ENCODE data around the gene CHCHD4.

Gene CHCHD4

DNA sequence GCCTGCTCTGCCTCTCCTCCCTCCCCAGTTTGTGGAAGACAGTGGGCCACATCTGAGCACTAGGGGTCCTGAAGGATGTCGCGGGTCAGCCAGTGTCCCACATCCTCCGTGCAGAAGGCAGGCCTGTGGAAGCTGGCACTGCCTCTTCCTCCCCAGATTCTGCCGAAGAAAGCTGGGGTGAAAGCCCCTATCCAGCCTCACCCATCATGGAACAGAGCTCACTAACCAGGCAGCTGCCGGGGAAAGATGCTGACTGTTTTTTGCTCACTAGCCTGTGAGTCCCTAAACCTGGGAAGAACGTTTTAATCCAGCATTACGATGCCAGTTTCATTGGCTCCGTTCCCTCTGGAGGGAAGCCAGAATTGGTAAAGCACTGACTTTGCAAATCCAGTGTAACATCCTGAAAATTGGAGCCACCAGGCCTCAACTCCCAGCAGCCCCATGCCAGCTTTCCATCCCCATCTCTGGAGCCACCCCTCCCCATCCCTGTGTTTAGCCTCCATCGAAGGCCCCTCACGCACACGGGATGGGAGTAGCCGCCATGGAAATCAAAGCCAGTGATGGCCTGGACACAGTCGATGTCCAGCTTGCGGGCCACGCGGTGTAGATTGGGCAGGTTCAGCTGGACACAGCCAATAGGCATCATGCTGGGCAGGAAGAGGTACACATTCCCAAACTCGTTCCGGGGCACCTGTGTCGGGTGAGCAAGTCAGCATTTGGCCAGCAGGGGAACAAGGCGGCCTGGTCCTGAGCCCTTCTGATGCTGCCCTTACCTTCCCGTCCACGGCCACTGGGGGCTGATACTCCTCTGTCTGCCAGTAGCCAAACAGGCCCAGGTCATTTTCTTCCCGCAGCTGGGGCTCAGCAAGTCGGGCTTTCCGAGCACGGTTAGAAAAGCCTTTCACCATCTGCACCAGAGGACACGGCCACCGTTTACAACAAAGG lies 23.6 kb upstream of the CHCHD4 start:
- Histone ChIP-seq H3K27me3 (ENCODE audit: control insufficient read depth, insufficient read depth, low read length) (no peaks in the 10 kb centered on the region), H3K4me1 (ENCODE audit: control insufficient read depth, insufficient read depth, low read length) (peaks cover 7% of the 10 kb centered on the region), H3K36me3 (ENCODE audit: control insufficient read depth, insufficient read depth, low read length) (peaks cover 13% of the 10 kb centered on the region), H3K4me3 (ENCODE audit: low read depth, low read length) (no peak overlapping the region), H3K9me3 (ENCODE audit: control insufficient read depth, insufficient read depth, low read length) (no peaks in the 10 kb centered on the region), H3K9ac (ENCODE audit: low read depth, low read length) (peak overlapping the region; percentile 5)

DNA sequence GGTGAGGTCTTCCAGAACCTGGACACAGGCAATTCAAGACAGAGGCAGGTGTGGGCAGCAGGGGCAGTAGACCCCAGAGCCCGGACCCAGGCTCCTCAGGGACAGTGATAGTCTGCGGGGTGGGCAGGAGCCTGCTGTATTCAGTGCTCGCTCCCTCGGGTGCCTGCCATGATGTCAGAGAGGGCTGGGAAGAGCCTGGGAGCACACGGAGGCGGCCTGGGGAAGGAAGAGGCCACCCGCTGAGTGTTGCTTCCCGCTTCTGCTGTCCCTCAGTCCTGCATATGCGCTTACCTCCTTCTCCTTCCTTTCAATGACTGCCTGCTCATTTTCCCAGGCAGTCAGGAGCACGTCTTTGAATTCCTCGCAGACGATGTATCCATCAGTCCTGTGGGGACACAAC lies 22.9 kb upstream of the CHCHD4 start:
- Histone ChIP-seq H3K9me3 (ENCODE audit: control insufficient read depth, insufficient read depth, low read length) (no peaks in the 10 kb centered on the region), H3K36me3 (ENCODE audit: control insufficient read depth, insufficient read depth, low read length) (peaks cover 13% of the 10 kb centered on the region), H3K27me3 (ENCODE audit: control insufficient read depth, insufficient read depth, low read length) (no peaks in the 10 kb centered on the region), H3K9ac (ENCODE audit: low read depth, low read length) (no peak overlapping the region), H3K4me1 (ENCODE audit: control insufficient read depth, insufficient read depth, low read length) (peaks cover 7% of the 10 kb centered on the region), H3K4me3 (ENCODE audit: low read depth, low read length) (no peak overlapping the region)

DNA sequence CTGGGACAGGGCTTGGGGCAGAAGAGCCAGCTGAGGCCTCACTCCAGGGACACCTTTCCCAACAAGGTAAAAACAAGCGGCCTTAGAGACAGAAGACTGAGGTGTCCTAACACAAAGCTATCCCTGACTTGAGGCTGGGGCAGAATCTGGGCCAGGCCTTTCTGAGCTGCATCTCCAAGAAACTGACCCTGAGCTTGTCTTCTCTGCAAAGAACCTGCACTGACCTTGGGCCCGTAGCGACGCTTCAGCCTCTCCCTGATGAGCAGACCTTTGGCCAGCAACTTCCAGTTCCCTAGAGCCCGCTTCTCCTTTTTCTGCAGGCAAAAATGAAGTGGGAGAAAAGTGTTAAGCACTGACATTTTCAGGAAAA lies 22.4 kb upstream of the CHCHD4 start:
- Histone ChIP-seq H3K27me3 (ENCODE audit: control insufficient read depth, insufficient read depth, low read length) (no peaks in the 10 kb centered on the region), H3K4me1 (ENCODE audit: control insufficient read depth, insufficient read depth, low read length) (peaks cover 7% of the 10 kb centered on the region), H3K4me3 (ENCODE audit: low read depth, low read length) (no peak overlapping the region), H3K9ac (ENCODE audit: low read depth, low read length) (no peak overlapping the region), H3K9me3 (ENCODE audit: control insufficient read depth, insufficient read depth, low read length) (no peaks in the 10 kb centered on the region), H3K36me3 (ENCODE audit: control insufficient read depth, insufficient read depth, low read length) (peaks cover 13% of the 10 kb centered on the region)

DNA sequence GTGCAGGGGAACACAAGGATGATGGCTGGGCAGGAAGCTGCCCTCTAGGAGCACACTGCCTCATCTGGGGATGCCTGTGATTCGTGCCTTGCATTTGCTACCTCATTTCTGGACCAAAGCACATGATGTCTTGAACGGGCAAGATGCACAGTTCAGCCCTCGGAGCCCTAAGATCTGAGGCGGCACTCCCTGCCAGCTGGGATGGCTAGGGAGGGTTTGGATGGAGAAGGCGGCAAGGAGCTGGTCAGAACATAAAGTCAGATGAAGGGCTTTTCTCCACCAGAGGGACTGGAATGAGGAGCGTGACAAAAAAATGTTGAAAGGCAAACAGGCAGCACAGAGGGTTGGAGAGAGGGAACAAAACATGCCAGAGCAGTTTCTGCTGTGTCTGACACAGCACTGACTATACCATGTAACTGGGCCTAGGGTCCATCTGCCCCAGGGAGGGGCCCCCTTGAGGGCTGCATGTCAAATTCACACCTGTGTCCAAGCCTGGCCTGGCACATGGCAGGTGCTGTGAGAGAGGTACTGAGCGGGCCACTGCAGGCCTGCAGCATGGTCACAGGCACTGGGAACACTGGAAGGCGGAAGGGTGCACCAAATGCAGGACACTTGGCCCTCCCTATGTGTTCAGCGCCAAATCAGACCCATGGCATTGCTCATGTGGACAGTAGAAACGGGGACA lies 21.9 kb upstream of the CHCHD4 start:
- Histone ChIP-seq H3K36me3 (ENCODE audit: control insufficient read depth, insufficient read depth, low read length) (peaks cover 15% of the 10 kb centered on the region), H3K4me1 (ENCODE audit: control insufficient read depth, insufficient read depth, low read length) (peaks cover 7% of the 10 kb centered on the region), H3K9ac (ENCODE audit: low read depth, low read length) (no peak overlapping the region), H3K27me3 (ENCODE audit: control insufficient read depth, insufficient read depth, low read length) (no peaks in the 10 kb centered on the region), H3K9me3 (ENCODE audit: control insufficient read depth, insufficient read depth, low read length) (no peaks in the 10 kb centered on the region), H3K4me3 (ENCODE audit: low read depth, low read length) (no peak overlapping the region)

DNA sequence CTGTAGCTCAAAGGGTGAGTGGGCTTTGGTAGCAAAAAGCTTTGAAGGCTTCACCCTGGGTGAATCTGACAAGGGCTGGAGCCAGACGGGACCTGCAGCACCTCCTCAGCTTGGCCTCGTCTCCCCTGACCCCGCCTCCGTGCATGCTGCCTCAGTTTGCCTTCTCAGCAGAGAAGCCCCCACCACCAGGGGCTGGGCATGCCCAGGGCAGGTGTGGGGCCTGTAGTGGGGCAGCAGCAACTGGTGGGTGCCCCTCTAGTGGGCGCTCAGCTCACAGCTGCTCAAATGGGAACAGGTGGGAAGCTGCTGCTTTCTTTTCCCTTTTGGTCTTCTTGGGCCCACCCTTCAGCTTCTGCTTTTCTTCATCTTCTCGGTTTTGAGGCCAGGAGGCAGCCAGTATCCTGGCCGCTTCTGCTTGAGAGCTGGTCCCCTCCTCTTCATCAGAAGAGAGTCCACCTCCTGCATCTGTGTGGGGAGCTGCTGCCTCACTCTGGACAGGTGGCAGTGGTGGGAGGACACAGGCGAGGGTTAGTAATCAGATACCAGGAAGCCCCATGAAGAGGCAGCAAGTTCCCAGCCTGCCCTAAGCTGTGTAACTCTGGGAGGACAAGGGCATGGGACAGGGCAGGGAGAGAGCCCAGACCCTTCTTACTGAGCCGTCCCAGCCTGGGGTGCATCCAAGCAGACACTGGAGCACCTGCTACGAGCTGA lies 21.2 kb upstream of the CHCHD4 start:
- Histone ChIP-seq H3K36me3 (ENCODE audit: control insufficient read depth, insufficient read depth, low read length) (peaks cover 18% of the 10 kb centered on the region), H3K9me3 (ENCODE audit: control insufficient read depth, insufficient read depth, low read length) (no peaks in the 10 kb centered on the region), H3K9ac (ENCODE audit: low read depth, low read length) (no peak overlapping the region), H3K4me3 (ENCODE audit: low read depth, low read length) (no peak overlapping the region), H3K4me1 (ENCODE audit: control insufficient read depth, insufficient read depth, low read length) (peaks cover 7% of the 10 kb centered on the region), H3K27me3 (ENCODE audit: control insufficient read depth, insufficient read depth, low read length) (no peaks in the 10 kb centered on the region)

DNA sequence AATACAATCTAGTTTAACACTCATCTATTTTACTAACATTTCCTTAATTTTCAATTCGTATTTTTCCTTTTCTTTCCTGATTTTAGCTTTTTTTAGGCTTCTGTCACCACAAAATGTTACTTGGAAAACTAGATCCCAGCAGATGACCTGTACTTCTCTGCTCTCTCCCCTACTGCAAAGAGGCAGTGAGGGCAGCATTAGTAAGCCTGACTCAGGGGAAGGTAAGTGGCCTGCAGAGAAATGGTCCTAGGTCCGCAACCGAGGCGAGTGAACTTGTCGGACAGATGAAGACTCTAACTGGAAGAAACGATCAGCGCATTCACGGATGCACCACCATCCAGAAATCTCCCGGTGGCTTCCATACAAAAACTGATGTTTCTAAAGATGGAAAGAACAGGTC lies 20.6 kb upstream of the CHCHD4 start:
- H3K9me3 ChIP-seq (ENCODE audit: control insufficient read depth, insufficient read depth, low read length), result no peaks in the 10 kb centered on the region
- peaks cover 18% of the 10 kb centered on the region for H3K36me3 ChIP-seq (ENCODE audit: control insufficient read depth, insufficient read depth, low read length)
- no peak overlapping the region for H3K4me3 ChIP-seq (ENCODE audit: low read depth, low read length)
- H3K4me1 ChIP-seq (ENCODE audit: control insufficient read depth, insufficient read depth, low read length), result peaks cover 7% of the 10 kb centered on the region
- no peaks in the 10 kb centered on the region for H3K27me3 ChIP-seq (ENCODE audit: control insufficient read depth, insufficient read depth, low read length)
- no peak overlapping the region for H3K9ac ChIP-seq (ENCODE audit: low read depth, low read length)

DNA sequence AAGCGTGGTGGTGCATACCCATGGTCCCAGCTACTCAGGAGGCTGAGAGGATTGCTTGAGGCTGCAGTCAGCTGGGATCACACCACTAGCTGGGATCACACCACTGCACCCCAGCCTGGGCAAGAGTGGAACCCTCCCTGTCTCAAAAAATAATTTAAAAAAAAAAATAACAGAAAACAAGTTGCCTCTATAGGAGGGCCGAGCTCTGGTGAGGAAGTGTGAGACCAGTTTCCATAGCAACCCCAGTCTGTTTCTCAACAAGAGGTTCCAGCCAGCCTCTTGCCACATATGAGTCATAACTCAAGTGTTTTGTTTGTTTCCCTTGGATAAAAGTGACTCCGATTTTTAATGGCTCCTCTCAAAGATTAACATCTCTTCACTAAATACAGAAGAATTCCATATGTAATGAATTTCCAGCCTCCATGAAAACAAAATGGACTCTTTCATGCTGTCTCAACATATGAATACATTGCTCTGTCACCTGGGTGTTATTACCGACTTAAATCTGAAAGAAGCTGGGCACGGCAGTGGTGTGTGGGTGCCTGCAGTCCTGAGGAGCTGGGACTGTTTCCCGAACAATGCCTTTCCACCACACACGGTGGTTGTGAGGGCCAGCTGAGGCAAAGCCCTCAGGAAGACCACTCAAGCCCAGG lies 19.9 kb upstream of the CHCHD4 start:
- H3K4me1 ChIP-seq (ENCODE audit: control insufficient read depth, insufficient read depth, low read length), result peaks cover 7% of the 10 kb centered on the region
- H3K9me3 ChIP-seq (ENCODE audit: control insufficient read depth, insufficient read depth, low read length), result no peaks in the 10 kb centered on the region
- H3K4me3 ChIP-seq (ENCODE audit: low read depth, low read length), result no peak overlapping the region
- H3K36me3 ChIP-seq (ENCODE audit: control insufficient read depth, insufficient read depth, low read length), result peaks cover 18% of the 10 kb centered on the region
- no peaks in the 10 kb centered on the region for H3K27me3 ChIP-seq (ENCODE audit: control insufficient read depth, insufficient read depth, low read length)
- H3K9ac ChIP-seq (ENCODE audit: low read depth, low read length), result no peak overlapping the region

DNA sequence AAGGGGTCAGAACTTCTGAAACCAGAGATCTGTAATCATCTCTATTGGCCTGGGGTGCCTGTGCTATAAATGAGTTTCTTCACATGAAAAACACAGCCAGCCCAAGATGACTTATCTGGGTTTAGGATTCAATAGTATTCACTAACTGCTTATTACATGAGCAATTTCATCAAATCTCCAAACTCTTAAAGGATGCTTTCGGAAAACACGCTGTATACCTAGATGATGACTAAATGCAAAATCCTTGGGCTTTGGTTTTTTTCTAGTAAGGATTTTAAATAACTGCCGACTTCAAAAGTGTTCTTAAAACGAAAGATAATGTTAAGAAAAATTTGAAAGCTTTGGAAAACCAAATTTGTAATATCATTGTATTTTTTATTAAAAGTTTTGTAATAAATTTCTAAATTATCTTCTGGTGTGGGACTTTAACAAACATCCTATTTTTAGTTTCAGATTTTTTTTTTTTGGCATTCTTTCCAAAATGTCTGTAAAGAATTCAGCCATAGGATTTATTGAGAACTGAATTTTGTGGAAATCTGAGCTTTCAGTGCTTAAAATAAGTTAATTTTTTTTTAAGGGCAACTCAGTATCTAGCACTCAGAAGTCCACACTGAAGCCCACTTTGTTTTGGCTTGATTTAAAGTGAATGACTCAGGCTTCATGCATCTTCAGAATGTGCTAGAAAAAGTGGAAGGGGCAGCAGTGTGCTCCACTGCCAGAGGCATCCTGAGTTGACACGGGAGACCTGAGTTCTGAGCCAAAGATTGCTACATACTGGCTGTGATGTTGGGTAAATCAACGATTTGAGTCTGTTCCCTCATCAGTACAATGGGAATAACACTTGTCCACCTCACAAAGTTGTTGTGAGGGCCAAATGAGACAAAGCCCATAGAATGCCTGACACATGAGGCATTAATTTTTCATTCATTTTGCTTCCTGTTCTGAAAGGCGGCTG lies 18.9 kb upstream of the CHCHD4 start:
- H3K27me3 ChIP-seq (ENCODE audit: control insufficient read depth, insufficient read depth, low read length), result no peaks in the 10 kb centered on the region
- no peak overlapping the region for H3K9ac ChIP-seq (ENCODE audit: low read depth, low read length)
- H3K4me1 ChIP-seq (ENCODE audit: control insufficient read depth, insufficient read depth, low read length), result peaks cover 7% of the 10 kb centered on the region
- H3K36me3 ChIP-seq (ENCODE audit: control insufficient read depth, insufficient read depth, low read length), result peaks cover 23% of the 10 kb centered on the region
- H3K4me3 ChIP-seq (ENCODE audit: low read depth, low read length), result no peak overlapping the region
- H3K9me3 ChIP-seq (ENCODE audit: control insufficient read depth, insufficient read depth, low read length), result no peaks in the 10 kb centered on the region

DNA sequence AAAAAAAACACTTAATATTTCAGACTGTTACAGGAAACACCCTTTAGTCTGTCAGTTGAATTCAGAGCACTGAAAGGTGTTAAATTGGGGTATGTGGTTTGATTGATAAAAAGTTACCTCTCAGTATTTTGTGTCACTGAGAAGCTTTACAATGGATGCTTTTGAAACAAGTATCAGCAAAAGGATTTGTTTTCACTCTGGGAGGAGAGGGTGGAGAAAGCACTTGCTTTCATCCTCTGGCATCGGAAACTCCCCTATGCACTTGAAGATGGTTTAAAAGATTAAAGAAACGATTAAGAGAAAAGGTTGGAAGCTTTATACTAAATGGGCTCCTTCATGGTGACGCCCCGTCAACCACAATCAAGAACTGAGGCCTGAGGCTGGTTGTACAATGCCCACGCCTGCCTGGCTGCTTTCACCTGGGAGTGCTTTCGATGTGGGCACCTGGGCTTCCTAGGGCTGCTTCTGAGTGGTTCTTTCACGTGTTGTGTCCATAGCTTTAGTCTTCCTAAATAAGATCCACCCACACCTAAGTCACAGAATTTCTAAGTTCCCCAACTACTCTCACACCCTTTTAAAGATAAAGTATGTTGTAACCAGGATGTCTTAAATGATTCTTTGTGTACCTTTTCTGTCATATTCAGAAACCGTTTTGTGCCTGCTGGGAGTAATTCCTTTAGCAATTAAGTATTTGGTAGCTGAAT lies 18.0 kb upstream of the CHCHD4 start:
- no peaks in the 10 kb centered on the region for H3K27me3 ChIP-seq (ENCODE audit: control insufficient read depth, insufficient read depth, low read length)
- no peak overlapping the region for H3K9ac ChIP-seq (ENCODE audit: low read depth, low read length)
- peaks cover 2% of the 10 kb centered on the region for H3K4me1 ChIP-seq (ENCODE audit: control insufficient read depth, insufficient read depth, low read length)
- peaks cover 17% of the 10 kb centered on the region for H3K36me3 ChIP-seq (ENCODE audit: control insufficient read depth, insufficient read depth, low read length)
- H3K9me3 ChIP-seq (ENCODE audit: control insufficient read depth, insufficient read depth, low read length), result no peaks in the 10 kb centered on the region
- H3K4me3 ChIP-seq (ENCODE audit: low read depth, low read length), result no peak overlapping the region

DNA sequence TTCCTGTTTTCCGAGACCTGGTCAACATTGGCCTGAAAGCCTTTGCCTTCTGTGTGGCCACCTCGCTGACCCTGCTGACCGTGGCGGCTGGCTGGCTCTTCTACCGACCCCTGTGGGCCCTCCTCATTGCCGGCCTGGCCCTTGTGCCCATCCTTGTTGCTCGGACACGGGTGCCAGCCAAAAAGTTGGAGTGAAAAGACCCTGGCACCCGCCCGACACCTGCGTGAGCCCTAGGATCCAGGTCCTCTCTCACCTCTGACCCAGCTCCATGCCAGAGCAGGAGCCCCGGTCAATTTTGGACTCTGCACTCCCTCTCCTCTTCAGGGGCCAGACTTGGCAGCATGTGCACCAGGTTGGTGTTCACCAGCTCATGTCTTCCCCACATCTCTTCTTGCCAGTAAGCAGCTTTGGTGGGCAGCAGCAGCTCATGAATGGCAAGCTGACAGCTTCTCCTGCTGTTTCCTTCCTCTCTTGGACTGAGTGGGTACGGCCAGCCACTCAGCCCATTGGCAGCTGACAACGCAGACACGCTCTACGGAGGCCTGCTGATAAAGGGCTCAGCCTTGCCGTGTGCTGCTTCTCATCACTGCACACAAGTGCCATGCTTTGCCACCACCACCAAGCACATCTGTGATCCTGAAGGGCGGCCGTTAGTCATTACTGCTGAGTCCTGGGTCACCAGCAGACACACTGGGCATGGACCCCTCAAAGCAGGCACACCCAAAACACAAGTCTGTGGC lies 17.1 kb upstream of the CHCHD4 start:
- no peak overlapping the region for H3K4me3 ChIP-seq (ENCODE audit: low read depth, low read length)
- peaks cover 10% of the 10 kb centered on the region for H3K36me3 ChIP-seq (ENCODE audit: control insufficient read depth, insufficient read depth, low read length)
- H3K27me3 ChIP-seq (ENCODE audit: control insufficient read depth, insufficient read depth, low read length), result no peaks in the 10 kb centered on the region
- H3K9ac ChIP-seq (ENCODE audit: low read depth, low read length), result no peak overlapping the region
- H3K9me3 ChIP-seq (ENCODE audit: control insufficient read depth, insufficient read depth, low read length), result no peaks in the 10 kb centered on the region
- peaks cover 2% of the 10 kb centered on the region for H3K4me1 ChIP-seq (ENCODE audit: control insufficient read depth, insufficient read depth, low read length)

Data from iPS-15b (cell line).